GM12878 (cell line): ENCODE results near the gene DDX31. TPM values are rescaled to one million over a fixed set of nuclear protein-coding genes. Genes with fewer than 3 reads are reported as not detected.

Experiments used
- ATAC-seq: fragments of 200-7000 bp; cut with Tn5 transposase; 3 replicates; pipeline ENCODE4 v1.9.1; 2020; ENCODE audit warnings: mild to moderate bottlenecking, moderate library complexity
- BruUV-seq: library from RNA; stranded (reverse); fragments of 400-500 nt; replicated peaks from 2 replicates; lab custom pipeline; 2021; lab: Mats Ljungman, UMichigan
- CTCF ChIA-PET: fragments of 300-600 bp; sonication (Branson Sonifier 250); formaldehyde crosslinking; extraction: SDS; loops from one replicate; lab custom pipeline; 2021; ENCODE audit warnings: inconsistent platforms; lab: Yijun Ruan, JAX
- POLR2A ChIA-PET: fragments of 350-600 bp; formaldehyde crosslinking; extraction: SDS; loops from one replicate; lab custom pipeline; 2021; ENCODE audit warnings: inconsistent platforms; lab: Charles Lee
- RAD21 ChIA-PET: fragments of 300-600 bp; sonication (Branson Sonifier 250); formaldehyde crosslinking; loops from one replicate; lab custom pipeline; 2023; ENCODE audit warnings: antibody characterized with exemption; ENCODE audit not compliant: unreplicated experiment; lab: Charles Lee
- SMC1A ChIA-PET: fragments of 300-600 bp; sonication (Branson Sonifier 250); formaldehyde crosslinking; loops from one replicate; lab custom pipeline; 2023; ENCODE audit not compliant: unreplicated experiment, uncharacterized antibody; lab: Charles Lee
- DNase-seq: peaks from one replicate; pipeline ENCODE4 v3.0.0-alpha.2; 2011; ENCODE audit warnings: low read depth, low spot score
- FAIRE-seq: peaks from 3 replicates; lab custom pipeline; 2011; peaks lifted over from hg19 to GRCh38; lab: Jason Lieb, UNC
- H2AFZ ChIP-seq: 2 replicates; pipeline ENCODE4 v1.6.0; 2011; ENCODE audit warnings: low read depth, low read length, control low read depth; ENCODE audit not compliant: control insufficient read depth
- H3K27ac ChIP-seq: 2 replicates; pipeline ENCODE4 v1.5.1; 2011; ENCODE audit warnings: control low read depth; ENCODE audit not compliant: control insufficient read depth, insufficient read depth
- H3K27me3 ChIP-seq, 2 experiments: replicated peaks in 1 of 2; 2 replicates each; pipeline versions ENCODE4 v1.6.0 to v1.6.1; 2011; ENCODE audit warnings: low read length in 1 of 2; ENCODE audit not compliant: control insufficient read depth in 2 of 2, insufficient read depth in 2 of 2
- H3K36me3 ChIP-seq, 2 experiments: 2 replicates each; pipeline ENCODE4 v1.5.1; 2011; ENCODE audit warnings: low read length in 1 of 2; ENCODE audit not compliant: control insufficient read depth in 2 of 2, insufficient read depth in 2 of 2
- H3K4me1 ChIP-seq: 2 replicates; pipeline ENCODE4 v1.6.1; 2011; ENCODE audit warnings: mild to moderate bottlenecking, low read length, moderate library complexity, mixed read lengths; ENCODE audit not compliant: control insufficient read depth, insufficient read depth
- H3K4me2 ChIP-seq: 2 replicates; pipeline ENCODE4 v1.6.0; 2011; ENCODE audit warnings: control low read depth; ENCODE audit not compliant: control insufficient read depth, insufficient read depth
- H3K4me3 ChIP-seq: fragments of 200-600 bp; sonication (generic); 2 replicates; pipeline ENCODE4 v1.5.1; 2016
- H3K79me2 ChIP-seq: 2 replicates; pipeline ENCODE4 v1.6.0; 2011; ENCODE audit warnings: low read length; ENCODE audit not compliant: control insufficient read depth, insufficient read depth
- H3K9ac ChIP-seq: 2 replicates; pipeline ENCODE4 v1.8.0; 2011; ENCODE audit warnings: low read length, control low read depth, mixed read lengths; ENCODE audit not compliant: control insufficient read depth, insufficient read depth
- H3K9me3 ChIP-seq: replicated peaks from 3 replicates; pipeline ENCODE4 v1.5.1; 2011; ENCODE audit warnings: mild to moderate bottlenecking, low read length; ENCODE audit not compliant: control insufficient read depth, insufficient read depth
- H4K20me1 ChIP-seq: 2 replicates; pipeline ENCODE4 v1.6.0; 2011; ENCODE audit not compliant: control insufficient read depth, insufficient read depth
- DPF2 ChIP-seq: fragments of 450-650 bp; IDR thresholded peaks from 2 replicates; pipeline ENCODE4 v1.6.1; 2017; ENCODE audit warnings: mild to moderate bottlenecking
- EP300 ChIP-seq, 2 experiments: fragments of 150-350 bp in 1 of 2; IDR thresholded peaks; 2 replicates each; pipeline ENCODE4 v1.6.1; 2011 to 2012; ENCODE audit warnings: low read depth in 2 of 2, low read length in 2 of 2, borderline replicate concordance in 1 of 2, improper control_type of control experiment in 1 of 2, inconsistent platforms in 1 of 2; ENCODE audit not compliant: control insufficient read depth in 1 of 2
- FOXK2 ChIP-seq: fragments of 450-650 bp; IDR thresholded peaks from 2 replicates; pipeline ENCODE4 v1.6.1; 2017; ENCODE audit warnings: mild to moderate bottlenecking, moderate library complexity
- HDAC6 ChIP-seq: fragments of 200-600 bp; sonication (generic); IDR thresholded peaks from one replicate; pipeline ENCODE4 v1.8.0; 2017; ENCODE audit warnings: antibody characterized with exemption; ENCODE audit not compliant: unreplicated experiment
- MEF2B ChIP-seq: fragments of 450-650 bp; IDR thresholded peaks from 2 replicates; pipeline ENCODE4 v1.6.1; 2018; ENCODE audit warnings: mild to moderate bottlenecking, moderate library complexity; ENCODE audit not compliant: partially characterized antibody, poor library complexity, severe bottlenecking
- NFYB ChIP-seq: IDR thresholded peaks from 2 replicates; pipeline ENCODE4 v1.6.1; 2011; ENCODE audit warnings: low read depth, mild to moderate bottlenecking, low read length, improper control_type of control experiment, moderate library complexity; ENCODE audit not compliant: insufficient read depth
- PBX3 ChIP-seq: IDR thresholded peaks from 2 replicates; pipeline ENCODE4 v1.6.1; 2011; ENCODE audit warnings: mild to moderate bottlenecking, low read depth, low read length, moderate library complexity; ENCODE audit not compliant: insufficient replicate concordance
- RBBP5 ChIP-seq: fragments of 200-600 bp; sonication (generic); conservative IDR thresholded peaks from 2 replicates; pipeline ENCODE4 v1.6.1; 2016
- SREBF2 ChIP-seq: IDR thresholded peaks from 2 replicates; pipeline ENCODE4 v1.6.1; 2012; ENCODE audit warnings: mild to moderate bottlenecking, low read length
- ZBTB33 ChIP-seq: fragments of 450-650 bp; IDR thresholded peaks from 2 replicates; pipeline ENCODE4 v1.6.1; 2017; ENCODE audit warnings: mild to moderate bottlenecking
- ZNF592 ChIP-seq: fragments of 450-650 bp; IDR thresholded peaks from 2 replicates; pipeline ENCODE4 v1.6.1; 2017; ENCODE audit warnings: mild to moderate bottlenecking, moderate library complexity
- WGBS: methylation state at CpG from one replicate; pipeline ENCODE4 v1.1.6; 2016; ENCODE audit warnings: low lambda C conversion rate; ENCODE audit not compliant: insufficient replicate concordance, insufficient coverage; ENCODE audit errors: missing lambda C conversion rate; 5-methylcytosine and 5-hydroxymethylcytosine counted together
- in situ Hi-C: fragments of 300-500 bp; cut with MboI; formaldehyde crosslinking; loops from 9 replicates; pipeline ENCODE4 v1.14.3; 2018; ENCODE audit warnings: mixed read lengths
- intact Hi-C: fragments of 100-400 bp; cut with micrococcal nuclease; formaldehyde crosslinking; loops from one replicate; pipeline ENCODE4 v1.14.2; 2022; ENCODE audit not compliant: unreplicated experiment
- polyA plus RNA-seq, 11 experiments: library from polyadenylated mRNA; depleted of rRNA in 4 of 11; unstranded in 6 of 11; stranded (reverse) in 5 of 11; fragments of >200 nt; fragmentation: Nextera tagmentation in 4 of 11; fragmentation: Illumina TruSeq in 1 of 11; extraction: Ambion mirVana in 4 of 11; extraction: Trizol in 1 of 11; gene quantifications; 1 replicate in 1 of 11; 2 replicates in 10 of 11; pipeline versions ENCODE4 v1.2.1 to v1.2.3, GENCODE V29; 2011 to 2016; ENCODE audit warnings: inconsistent platforms in 2 of 11, missing spikeins in 2 of 11, low read depth in 1 of 11
- total RNA-seq, 4 experiments: library from RNA; depleted of rRNA in 3 of 4; stranded (reverse); fragments of >200 nt in 3 of 4; fragmentation: Illumina TruSeq in 1 of 4; extraction: Trizol in 1 of 4; gene quantifications; 2 replicates each; pipeline versions ENCODE4 v1.2.1 to v1.2.3, GENCODE V29; 2013 to 2021

The DDX31 gene
- total and polyA plus RNA-seq, 10 of the 15 experiments (the other 5 are each of a cell fraction or from before 2014, with no cell fraction given), result 12.1 to 30.8 (median 20.8) TPM

- in situ Hi-C loops (no loop called here), intact Hi-C loops (no loop called here)
- BruUV-seq, result no TSS peak
- ChIA-PET SMC1A (no interaction called here), RAD21 (no interaction called here), CTCF (no interaction called here), POLR2A (no interaction called here)
- 73% methylated on average over 26 of the region's 26 CpGs for WGBS
- no peak for TF ChIP-seq RBBP5
- TF ChIP-seq NFYB, result no peak
- no peak for TF ChIP-seq DPF2
- TF ChIP-seq FOXK2, result no peak
- TF ChIP-seq EP300 (IDR thresholded peaks at IDR 0.05; ENCODE audit: borderline replicate concordance in 1 of 2, control insufficient read depth in 1 of 2, low read depth in 2 of 2, low read length in 2 of 2), result no peak
- no peak for TF ChIP-seq PBX3
- TF ChIP-seq HDAC6, result no peak
- TF ChIP-seq ZNF592, result no peak
- TF ChIP-seq ZBTB33, result no peak
- no peak for TF ChIP-seq SREBF2
- TF ChIP-seq MEF2B, result no peak
- Histone ChIP-seq H3K36me3 (no peaks in the 10 kb centered on the region), H3K27me3 (no peaks in the 10 kb centered on the region; a peak in 1 of 4 replicates), H3K4me1 (no peaks in the 10 kb centered on the region), H3K4me3 (no peak overlapping the region), H3K4me2 (no peak overlapping the region), H3K9ac (no peak overlapping the region), H4K20me1 (no peaks in the 10 kb centered on the region), H3K79me2 (no peaks in the 10 kb centered on the region), H2AFZ (no peak overlapping the region), H3K27ac (no peak overlapping the region), H3K9me3 (no peaks in the 10 kb centered on the region)
- FAIRE-seq (no peak), ATAC-seq (no peak), DNase-seq (no peak)
Observed at GRCh38 chr9:132556714-132557113, 113.1 kb downstream of the DDX31 start.
